ENCODE measurements around the gene ATOX1. TPM values are rescaled to one million over a fixed set of nuclear protein-coding genes. Genes with fewer than 3 reads are reported as not detected.

ATOX1 gene
- total and polyA plus RNA-seq, 2 donors (not counting 1 experiment from before 2014, with no cell fraction given) = 37.3 to 43.6 TPM

- no peaks in the 10 kb centered on the region for H3K79me2 ChIP-seq (ENCODE audit: control insufficient read depth, insufficient read depth, low read length)
- intact Hi-C loops (cut with micrococcal nuclease) = no loop called here
- TF ChIP-seq, protein P1, sequence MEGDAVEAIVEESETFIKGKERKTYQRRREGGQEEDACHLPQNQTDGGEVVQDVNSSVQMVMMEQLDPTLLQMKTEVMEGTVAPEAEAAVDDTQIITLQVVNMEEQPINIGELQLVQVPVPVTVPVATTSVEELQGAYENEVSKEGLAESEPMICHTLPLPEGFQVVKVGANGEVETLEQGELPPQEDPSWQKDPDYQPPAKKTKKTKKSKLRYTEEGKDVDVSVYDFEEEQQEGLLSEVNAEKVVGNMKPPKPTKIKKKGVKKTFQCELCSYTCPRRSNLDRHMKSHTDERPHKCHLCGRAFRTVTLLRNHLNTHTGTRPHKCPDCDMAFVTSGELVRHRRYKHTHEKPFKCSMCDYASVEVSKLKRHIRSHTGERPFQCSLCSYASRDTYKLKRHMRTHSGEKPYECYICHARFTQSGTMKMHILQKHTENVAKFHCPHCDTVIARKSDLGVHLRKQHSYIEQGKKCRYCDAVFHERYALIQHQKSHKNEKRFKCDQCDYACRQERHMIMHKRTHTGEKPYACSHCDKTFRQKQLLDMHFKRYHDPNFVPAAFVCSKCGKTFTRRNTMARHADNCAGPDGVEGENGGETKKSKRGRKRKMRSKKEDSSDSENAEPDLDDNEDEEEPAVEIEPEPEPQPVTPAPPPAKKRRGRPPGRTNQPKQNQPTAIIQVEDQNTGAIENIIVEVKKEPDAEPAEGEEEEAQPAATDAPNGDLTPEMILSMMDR (IDR thresholded peaks at IDR 0.05) = no peak
- TF ChIP-seq EZH2 (IDR thresholded peaks at IDR 0.05; ENCODE audit: borderline replicate concordance, insufficient read depth, low read depth, low read length, poor library complexity, severe bottlenecking) = no peak
- H3K4me3 ChIP-seq (ENCODE audit: control extremely low read depth in 1 of 5, extremely low read depth in 1 of 5, insufficient read depth in 1 of 5, low read depth in 2 of 5, low read length in 4 of 5) = no peak overlapping the region
- no peak overlapping the region for H3K4me3 Mint-ChIP-seq
- H2AFZ ChIP-seq (ENCODE audit: insufficient read depth, low read depth, low read length, poor library complexity, severe bottlenecking) = no peak overlapping the region
- no peaks in the 10 kb centered on the region for H4K20me1 ChIP-seq (ENCODE audit: control insufficient read depth, insufficient read depth, low read length, poor library complexity, severe bottlenecking)
- peaks cover 0 to 4% of the 10 kb centered on the region in 2 donors for H3K4me1 ChIP-seq (ENCODE audit: control insufficient read depth in 2 of 2, insufficient read depth in 2 of 2, low read length in 2 of 2)
- POLR2A ChIA-PET = no interaction called here
- H3K9me3 Mint-ChIP-seq (ENCODE audit: insufficient read depth) = no peaks in the 10 kb centered on the region
- H3K4me2 ChIP-seq (replicated peaks; ENCODE audit: low read depth, low read length, poor library complexity, severe bottlenecking) = no peak overlapping the region
- no peaks in the 10 kb centered on the region for H3K27me3 ChIP-seq (replicated peaks in 1 of 4; ENCODE audit: control extremely low read depth in 1 of 4, control insufficient read depth in 3 of 4, insufficient read depth in 4 of 4, low read length in 3 of 4)
- CTCF ChIA-PET = interaction anchor here (1.1 to 1.6 kb wide), 2 partner anchors 36 to 38 kb away, joined by 3 to 4 read pairs; no protein-coding TSS in a partner anchor
- no peaks in the 10 kb centered on the region for H3K36me3 ChIP-seq (replicated peaks in 1 of 2; ENCODE audit: control extremely low read depth in 1 of 2, control insufficient read depth in 1 of 2, extremely low read depth in 1 of 2, insufficient read depth in 2 of 2, low read length in 1 of 2)
- no peak overlapping the region for H3K27ac Mint-ChIP-seq
- no peak overlapping the region for H3K9ac ChIP-seq (ENCODE audit: low read length)
- ATAC-seq (ENCODE audit: low read depth) = no peak
- H3K4me1 Mint-ChIP-seq = peaks cover 13% of the 10 kb centered on the region
- no peak for DNase-seq
- H3K27me3 Mint-ChIP-seq = no peaks in the 10 kb centered on the region
- no peaks in the 10 kb centered on the region for H3K9me3 ChIP-seq (ENCODE audit: control extremely low read depth in 1 of 3, control insufficient read depth in 2 of 3, insufficient read depth in 1 of 3, low read length in 2 of 3)
- no CpG with 5 or more reads among the region's 1 CpG for WGBS (ENCODE audit: insufficient coverage)
- no peak overlapping the region for H3K27ac ChIP-seq (ENCODE audit: low read length in 2 of 2)
These were observed 54.7 kb downstream of the ATOX1 start for GRCh38 chr5:151703780-151704179.

GRCh38 chr5:151703227-151703626 lies 55.2 kb downstream of the ATOX1 start:
- H3K27ac Mint-ChIP-seq = no peak overlapping the region
- CTCF ChIA-PET = interaction anchor here (1.1 to 1.6 kb wide), 2 partner anchors 36 to 38 kb away, joined by 3 to 4 read pairs; no protein-coding TSS in a partner anchor
- intact Hi-C loops (cut with micrococcal nuclease) = no loop called here

More at GRCh38 chr5:151703227-151703626, 55.2 kb downstream of the ATOX1 start:
- Histone ChIP-seq H3K27ac (ENCODE audit: low read length in 2 of 2) (no peak overlapping the region), H3K79me2 (ENCODE audit: control insufficient read depth, insufficient read depth, low read length) (no peaks in the 10 kb centered on the region), H3K36me3 (replicated peaks in 1 of 2; ENCODE audit: control extremely low read depth in 1 of 2, control insufficient read depth in 1 of 2, extremely low read depth in 1 of 2, insufficient read depth in 2 of 2, low read length in 1 of 2) (no peaks in the 10 kb centered on the region), H3K9ac (ENCODE audit: low read length) (no peak overlapping the region), H4K20me1 (ENCODE audit: control insufficient read depth, insufficient read depth, low read length, poor library complexity, severe bottlenecking) (no peaks in the 10 kb centered on the region), H3K4me2 (replicated peaks; ENCODE audit: low read depth, low read length, poor library complexity, severe bottlenecking) (no peak overlapping the region), H3K4me3 (ENCODE audit: control extremely low read depth in 1 of 5, extremely low read depth in 1 of 5, insufficient read depth in 1 of 5, low read depth in 2 of 5, low read length in 4 of 5) (no peak overlapping the region), H2AFZ (ENCODE audit: insufficient read depth, low read depth, low read length, poor library complexity, severe bottlenecking) (no peak overlapping the region), H3K9me3 (ENCODE audit: control extremely low read depth in 1 of 3, control insufficient read depth in 2 of 3, insufficient read depth in 1 of 3, low read length in 2 of 3) (no peaks in the 10 kb centered on the region), H3K27me3 (replicated peaks in 1 of 4; ENCODE audit: control extremely low read depth in 1 of 4, control insufficient read depth in 3 of 4, insufficient read depth in 4 of 4, low read length in 3 of 4) (no peaks in the 10 kb centered on the region), H3K4me1 (ENCODE audit: control insufficient read depth in 2 of 2, insufficient read depth in 2 of 2, low read length in 2 of 2) (peaks cover 0 to 4% of the 10 kb centered on the region in 2 donors)
- no peak overlapping the region for H3K4me3 Mint-ChIP-seq
- DNase-seq (no peak), ATAC-seq (ENCODE audit: low read depth) (no peak)
- no peaks in the 10 kb centered on the region for H3K9me3 Mint-ChIP-seq (ENCODE audit: insufficient read depth)
- TF ChIP-seq EZH2 (IDR thresholded peaks at IDR 0.05; ENCODE audit: borderline replicate concordance, insufficient read depth, low read depth, low read length, poor library complexity, severe bottlenecking) = no peak
- TF ChIP-seq, protein P1 (IDR thresholded peaks at IDR 0.05) = no peak
- no peaks in the 10 kb centered on the region for H3K27me3 Mint-ChIP-seq
- no CpG with 5 or more reads among the region's 1 CpG for WGBS (ENCODE audit: insufficient coverage)
- peaks cover 13% of the 10 kb centered on the region for H3K4me1 Mint-ChIP-seq
- POLR2A ChIA-PET = no interaction called here

Data from B cell (primary cell).